BLaER1 treated with 17β-estradiol and CSF1 and Interleukin-3, amounts not matched to agents 10 nM and 100 nM (cell line): ENCODE data around the gene ST8SIA1.
A peak's percentile ranks its signal among the peaks of the same experiment; 100 is the strongest.

Experiments
- H3K27ac ChIP-seq, 11 experiments: shearing (Covaris generic); formaldehyde crosslinking; 2 replicates each; pipeline ENCODE4 v1.8.1; 2022
- H3K27me3 ChIP-seq, 11 experiments: shearing (Covaris generic); formaldehyde crosslinking; 2 replicates each; pipeline ENCODE4 v1.8.1; 2022
- H3K36me3 ChIP-seq, 11 experiments: shearing (Covaris generic); formaldehyde crosslinking; 2 replicates each; pipeline ENCODE4 v1.8.1; 2022
- H3K4me1 ChIP-seq, 10 experiments: shearing (Covaris generic); formaldehyde crosslinking; 2 replicates each; pipeline ENCODE4 v1.8.1; 2022
- H3K4me2 ChIP-seq, 11 experiments: shearing (Covaris generic); formaldehyde crosslinking; 2 replicates each; pipeline ENCODE4 v1.8.1; 2022
- H3K4me3 ChIP-seq, 10 experiments: shearing (Covaris generic); formaldehyde crosslinking; 2 replicates each; pipeline ENCODE4 v1.8.1; 2022
- H3K9ac ChIP-seq, 11 experiments: shearing (Covaris generic); formaldehyde crosslinking; 2 replicates each; pipeline ENCODE4 v1.8.1; 2022
- H3K9me3 ChIP-seq, 11 experiments: shearing (Covaris generic); formaldehyde crosslinking; replicated peaks in 1 of 11; 2 replicates each; pipeline ENCODE4 v1.8.1; 2022
- H4K20me1 ChIP-seq, 11 experiments: shearing (Covaris generic); formaldehyde crosslinking; 2 replicates each; pipeline ENCODE4 v1.8.1; 2022
- Cebpa-rat ChIP-seq, 11 experiments: shearing (Covaris generic); IDR thresholded peaks; 2 replicates each; pipeline ENCODE4 v1.8.1; 2022

Gene ST8SIA1

GRCh38 chr12:22229652-22230279, 104.7 kb downstream of the ST8SIA1 start:
- Histone ChIP-seq H3K4me3 (no peak overlapping the region), H3K4me1 (peaks cover 0 to 5% (median 1%) of the 10 kb centered on the region in 10 experiments; a peak in 5 of 20 replicates), H3K27ac (no peak overlapping the region), H3K4me2 (no peak overlapping the region), H3K9ac (no peak overlapping the region), H3K36me3 (no peaks in the 10 kb centered on the region), H4K20me1 (no peaks in the 10 kb centered on the region), H3K27me3 (no peaks in the 10 kb centered on the region), H3K9me3 (no peaks in the 10 kb centered on the region)
- no peak for TF ChIP-seq Cebpa-rat (IDR thresholded peaks at IDR 0.05)

GRCh38 chr12:22228022-22228875, 106.3 kb downstream of the ST8SIA1 start:
- Histone ChIP-seq H3K4me3 (no peak overlapping the region), H3K36me3 (no peaks in the 10 kb centered on the region), H3K27me3 (no peaks in the 10 kb centered on the region), H3K27ac (no peak overlapping the region), H3K4me2 (no peak overlapping the region), H3K4me1 (peaks cover 0 to 8% (median 3%) of the 10 kb centered on the region in 10 experiments; a peak in 5 of 20 replicates), H4K20me1 (no peaks in the 10 kb centered on the region), H3K9me3 (no peaks in the 10 kb centered on the region), H3K9ac (no peak overlapping the region)
- no peak for TF ChIP-seq Cebpa-rat (IDR thresholded peaks at IDR 0.05)

GRCh38 chr12:22223356-22223755, 111.2 kb downstream of the ST8SIA1 start:
- no peak for TF ChIP-seq Cebpa-rat (IDR thresholded peaks at IDR 0.05)
- Histone ChIP-seq H3K27me3 (no peaks in the 10 kb centered on the region), H3K9ac (no peak overlapping the region), H3K4me2 (no peak overlapping the region), H3K4me3 (no peak overlapping the region), H4K20me1 (no peaks in the 10 kb centered on the region), H3K27ac (no peak overlapping the region), H3K9me3 (no peaks in the 10 kb centered on the region), H3K36me3 (no peaks in the 10 kb centered on the region), H3K4me1 (peaks cover 0 to 8% (median 3%) of the 10 kb centered on the region in 10 experiments; a peak in 5 of 20 replicates)

- no peak overlapping the region for H3K4me2 ChIP-seq
- no peak overlapping the region for H3K4me3 ChIP-seq
- peaks cover 0 to 9% (median 0%) of the 10 kb centered on the region in 10 experiments; a peak in 3 of 20 replicates for H3K4me1 ChIP-seq
- peaks cover 9 to 15% (median 12%) of the 10 kb centered on the region in 11 experiments; a peak in 20 of 22 replicates for H3K9me3 ChIP-seq
- no peaks in the 10 kb centered on the region for H3K27me3 ChIP-seq
- H4K20me1 ChIP-seq: no peaks in the 10 kb centered on the region
- no peak overlapping the region for H3K9ac ChIP-seq
- H3K27ac ChIP-seq: no peak overlapping the region
- TF ChIP-seq Cebpa-rat (IDR thresholded peaks at IDR 0.05): no peak
- no peaks in the 10 kb centered on the region for H3K36me3 ChIP-seq
Observed at GRCh38 chr12:22217556-22217955, 117.0 kb downstream of the ST8SIA1 start.

GRCh38 chr12:22215467-22216253, 118.8 kb downstream of the ST8SIA1 start:
- Histone ChIP-seq H3K27me3 (no peaks in the 10 kb centered on the region), H4K20me1 (no peaks in the 10 kb centered on the region), H3K4me1 (peaks cover 0 to 9% (median 0%) of the 10 kb centered on the region in 10 experiments; a peak in 3 of 20 replicates), H3K4me3 (no peak overlapping the region), H3K27ac (no peak overlapping the region), H3K9me3 (peaks cover 12 to 18% (median 16%) of the 10 kb centered on the region in 11 experiments; a peak in 20 of 22 replicates), H3K9ac (no peak overlapping the region), H3K36me3 (no peaks in the 10 kb centered on the region), H3K4me2 (peak overlapping the region in 4 of 11 experiments; percentile 7 to 44 (median 20); a peak in 5 of 22 replicates)
- TF ChIP-seq Cebpa-rat (IDR thresholded peaks at IDR 0.05): 0 out of 22 replicates have a peak, but pooled peaks of 1 of the 11 experiments have one; percentile 19

- Histone ChIP-seq H3K36me3 (no peaks in the 10 kb centered on the region), H3K4me1 (peaks cover 0 to 9% (median 0%) of the 10 kb centered on the region in 10 experiments; a peak in 3 of 20 replicates), H4K20me1 (no peaks in the 10 kb centered on the region), H3K27me3 (no peaks in the 10 kb centered on the region), H3K4me3 (no peak overlapping the region), H3K9ac (no peak overlapping the region), H3K27ac (no peak overlapping the region), H3K9me3 (peaks cover 12 to 18% (median 16%) of the 10 kb centered on the region in 11 experiments; a peak in 20 of 22 replicates), H3K4me2 (no peak overlapping the region)
- no peak for TF ChIP-seq Cebpa-rat (IDR thresholded peaks at IDR 0.05)
Observed at GRCh38 chr12:22211128-22211527, 123.4 kb downstream of the ST8SIA1 start.

GRCh38 chr12:22209422-22209821, 125.1 kb downstream of the ST8SIA1 start:
- Histone ChIP-seq H3K27me3 (no peaks in the 10 kb centered on the region), H4K20me1 (no peaks in the 10 kb centered on the region), H3K36me3 (no peaks in the 10 kb centered on the region), H3K9ac (no peak overlapping the region), H3K9me3 (peaks cover 12 to 18% (median 16%) of the 10 kb centered on the region in 11 experiments; a peak in 20 of 22 replicates), H3K4me1 (no peaks in the 10 kb centered on the region), H3K4me3 (no peak overlapping the region), H3K27ac (no peak overlapping the region), H3K4me2 (no peak overlapping the region)
- TF ChIP-seq Cebpa-rat (IDR thresholded peaks at IDR 0.05): no peak

- no peak for TF ChIP-seq Cebpa-rat (IDR thresholded peaks at IDR 0.05)
- Histone ChIP-seq H3K9ac (no peak overlapping the region), H3K27me3 (no peaks in the 10 kb centered on the region), H3K4me3 (no peak overlapping the region), H4K20me1 (no peaks in the 10 kb centered on the region), H3K4me1 (no peaks in the 10 kb centered on the region), H3K9me3 (peaks cover 0 to 12% (median 6%) of the 10 kb centered on the region in 11 experiments; a peak in 12 of 22 replicates), H3K4me2 (no peak overlapping the region), H3K27ac (no peak overlapping the region), H3K36me3 (no peaks in the 10 kb centered on the region)
Observed at GRCh38 chr12:22206111-22206728, 128.3 kb downstream of the ST8SIA1 start.
